Suprapubic skin (tissue), 4 donors: ENCODE results near the gene DIPK2B. TPM values are rescaled to one million over a fixed set of nuclear protein-coding genes. Genes with fewer than 3 reads are reported as not detected.

Experiments used
- DNase-seq, 2 donors: peaks; one replicate each; pipeline ENCODE4 v3.0.0-alpha.2; 2019; ENCODE audit warnings: low spot score in 2 of 2
- H3K27ac ChIP-seq: fragments of 200-600 bp; sonication (generic); one replicate; pipeline ENCODE4 v1.5.1; 2019
- H3K27me3 ChIP-seq: fragments of 200-600 bp; sonication (generic); one replicate; pipeline ENCODE4 v1.5.1; 2019
- H3K36me3 ChIP-seq: fragments of 200-600 bp; sonication (generic); one replicate; pipeline ENCODE4 v1.5.1; 2019
- H3K4me1 ChIP-seq: fragments of 200-600 bp; sonication (generic); one replicate; pipeline ENCODE4 v1.5.1; 2019
- H3K4me3 ChIP-seq: fragments of 200-600 bp; sonication (generic); one replicate; pipeline ENCODE4 v1.5.1; 2019; ENCODE audit warnings: mild to moderate bottlenecking
- H3K9me3 ChIP-seq: fragments of 200-600 bp; sonication (generic); one replicate; pipeline ENCODE4 v1.5.1; 2019
- EP300 ChIP-seq: sonication (generic); formaldehyde crosslinking; IDR thresholded peaks from one replicate; pipeline ENCODE4 v1.6.1; 2017; ENCODE audit warnings: antibody characterized with exemption
- POLR2A ChIP-seq, 2 donors: fragments of 450-650 bp; IDR thresholded peaks; one replicate each; pipeline ENCODE4 v1.6.1; 2017; ENCODE audit warnings: antibody characterized with exemption in 2 of 2, mild to moderate bottlenecking in 2 of 2, moderate library complexity in 2 of 2
- POLR2AphosphoS5 ChIP-seq, 3 donors: sonication (generic); formaldehyde crosslinking; IDR thresholded peaks; one replicate each; pipeline ENCODE4 v1.6.1; 2017; ENCODE audit warnings: antibody characterized with exemption in 3 of 3
- WGBS: methylation state at CpG from one replicate; pipeline ENCODE4 v1.1.5; 2018; 5-methylcytosine and 5-hydroxymethylcytosine counted together
- total RNA-seq, 4 donors: library from RNA; depleted of rRNA; stranded (reverse); fragments of >200 nt; gene quantifications; one replicate each; pipeline ENCODE4 v1.1.0, GENCODE V29; 2016
- TF ChIP-seq, protein P1 (sequence below), 2 donors: fragments of 200-600 bp in 1 of 2; fragments of 450-650 bp in 1 of 2; sonication (generic) in 1 of 2; IDR thresholded peaks; one replicate each; pipeline ENCODE4 v1.5.1; 2016 to 2019; ENCODE audit warnings: antibody characterized with exemption in 2 of 2, mild to moderate bottlenecking in 1 of 2, moderate library complexity in 1 of 2

DIPK2B gene
- total RNA-seq, 4 donors from 2014 or later = 3.2 to 14.7 (median 8.7) TPM

DNA sequence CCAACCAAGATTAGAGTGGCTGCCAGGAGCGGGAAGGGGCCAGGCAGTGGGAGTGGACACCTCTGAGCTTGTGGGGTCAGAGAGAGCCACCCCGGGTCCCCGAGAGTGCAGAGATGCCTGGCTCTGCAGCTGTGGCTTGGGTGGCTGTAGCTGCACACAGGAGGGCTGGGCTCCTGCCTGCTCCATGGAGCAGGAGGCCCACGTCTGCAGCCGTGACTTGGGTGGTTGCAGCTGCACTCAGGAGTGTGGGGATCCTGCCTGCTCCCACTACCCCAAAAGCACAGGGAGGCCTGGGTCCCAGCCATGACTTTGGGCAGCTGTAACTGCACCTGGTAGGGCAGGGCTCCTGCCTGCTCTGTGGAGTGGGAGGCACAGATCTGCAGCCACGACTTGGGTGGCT lies 28.7 kb upstream of the DIPK2B start:
- no peaks in the 10 kb centered on the region for H3K27me3 ChIP-seq
- H3K27ac ChIP-seq = no peak overlapping the region
- no peaks in the 10 kb centered on the region for H3K4me1 ChIP-seq
- TF ChIP-seq POLR2A (IDR thresholded peaks at IDR 0.05) (no peak), POLR2AphosphoS5 (IDR thresholded peaks at IDR 0.05) (no peak), EP300 (no peak)
- TF ChIP-seq, protein P1, sequence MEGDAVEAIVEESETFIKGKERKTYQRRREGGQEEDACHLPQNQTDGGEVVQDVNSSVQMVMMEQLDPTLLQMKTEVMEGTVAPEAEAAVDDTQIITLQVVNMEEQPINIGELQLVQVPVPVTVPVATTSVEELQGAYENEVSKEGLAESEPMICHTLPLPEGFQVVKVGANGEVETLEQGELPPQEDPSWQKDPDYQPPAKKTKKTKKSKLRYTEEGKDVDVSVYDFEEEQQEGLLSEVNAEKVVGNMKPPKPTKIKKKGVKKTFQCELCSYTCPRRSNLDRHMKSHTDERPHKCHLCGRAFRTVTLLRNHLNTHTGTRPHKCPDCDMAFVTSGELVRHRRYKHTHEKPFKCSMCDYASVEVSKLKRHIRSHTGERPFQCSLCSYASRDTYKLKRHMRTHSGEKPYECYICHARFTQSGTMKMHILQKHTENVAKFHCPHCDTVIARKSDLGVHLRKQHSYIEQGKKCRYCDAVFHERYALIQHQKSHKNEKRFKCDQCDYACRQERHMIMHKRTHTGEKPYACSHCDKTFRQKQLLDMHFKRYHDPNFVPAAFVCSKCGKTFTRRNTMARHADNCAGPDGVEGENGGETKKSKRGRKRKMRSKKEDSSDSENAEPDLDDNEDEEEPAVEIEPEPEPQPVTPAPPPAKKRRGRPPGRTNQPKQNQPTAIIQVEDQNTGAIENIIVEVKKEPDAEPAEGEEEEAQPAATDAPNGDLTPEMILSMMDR (IDR thresholded peaks at IDR 0.05) = no peak
- no peaks in the 10 kb centered on the region for H3K36me3 ChIP-seq
- 77% methylated on average over 3 of the region's 6 CpGs for WGBS
- no peak overlapping the region for H3K4me3 ChIP-seq
- DNase-seq = no peak
- no peaks in the 10 kb centered on the region for H3K9me3 ChIP-seq

DNA sequence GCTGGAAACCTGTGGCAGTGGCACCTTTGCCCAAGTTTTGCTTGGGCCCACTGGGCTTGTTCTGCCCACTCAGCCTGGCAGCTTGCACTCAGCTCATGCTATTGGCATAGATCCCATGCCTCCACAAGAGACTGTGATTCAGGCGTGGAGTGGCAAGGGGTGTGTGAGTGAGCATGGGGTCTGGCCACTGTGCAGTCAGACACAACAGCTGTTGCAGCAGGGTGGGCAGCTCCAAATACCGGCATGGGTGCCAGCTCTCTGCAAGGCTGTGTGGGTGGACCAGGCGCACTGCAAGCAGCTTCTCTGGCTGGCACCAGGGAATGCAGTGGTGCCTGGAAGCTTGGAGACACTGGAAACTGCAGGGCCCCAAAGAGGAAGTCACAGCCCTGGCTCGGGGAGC lies 27.4 kb upstream of the DIPK2B start:
- H3K4me1 ChIP-seq = no peaks in the 10 kb centered on the region
- H3K27ac ChIP-seq = no peak overlapping the region
- DNase-seq = no peak
- no peaks in the 10 kb centered on the region for H3K9me3 ChIP-seq
- H3K27me3 ChIP-seq = no peaks in the 10 kb centered on the region
- TF ChIP-seq, protein P1 (IDR thresholded peaks at IDR 0.05) = no peak
- TF ChIP-seq EP300 (no peak), POLR2AphosphoS5 (IDR thresholded peaks at IDR 0.05) (no peak), POLR2A (IDR thresholded peaks at IDR 0.05) (no peak)
- WGBS = 92% methylated on average over 2 of the region's 4 CpGs
- no peaks in the 10 kb centered on the region for H3K36me3 ChIP-seq
- no peak overlapping the region for H3K4me3 ChIP-seq

GRCh38 chrX:45208121-45208856 lies 7.6 kb upstream of the DIPK2B start:
- Histone ChIP-seq H3K9me3 (no peaks in the 10 kb centered on the region), H3K27me3 (no peaks in the 10 kb centered on the region), H3K4me1 (no peaks in the 10 kb centered on the region), H3K27ac (no peak overlapping the region), H3K4me3 (no peak overlapping the region), H3K36me3 (no peaks in the 10 kb centered on the region)
- no peak for DNase-seq
- TF ChIP-seq POLR2A (IDR thresholded peaks at IDR 0.05) = no peak
- TF ChIP-seq POLR2AphosphoS5 (IDR thresholded peaks at IDR 0.05) = no peak
- TF ChIP-seq, protein P1 (IDR thresholded peaks at IDR 0.05) = no peak

GRCh38 chrX:45202171-45202570 lies 1.5 kb upstream of the DIPK2B start:
- Histone ChIP-seq H3K4me1 (no peaks in the 10 kb centered on the region), H3K4me3 (no peak overlapping the region), H3K36me3 (no peaks in the 10 kb centered on the region), H3K27me3 (no peaks in the 10 kb centered on the region), H3K27ac (no peak overlapping the region), H3K9me3 (no peaks in the 10 kb centered on the region)
- DNase-seq = no peak
- no peak for TF ChIP-seq POLR2AphosphoS5 (IDR thresholded peaks at IDR 0.05)
- TF ChIP-seq, protein P1 (IDR thresholded peaks at IDR 0.05) = no peak
- no peak for TF ChIP-seq POLR2A (IDR thresholded peaks at IDR 0.05)
- no peak for TF ChIP-seq EP300
- 43% methylated on average over 1 of the region's 1 CpG for WGBS

DNA sequence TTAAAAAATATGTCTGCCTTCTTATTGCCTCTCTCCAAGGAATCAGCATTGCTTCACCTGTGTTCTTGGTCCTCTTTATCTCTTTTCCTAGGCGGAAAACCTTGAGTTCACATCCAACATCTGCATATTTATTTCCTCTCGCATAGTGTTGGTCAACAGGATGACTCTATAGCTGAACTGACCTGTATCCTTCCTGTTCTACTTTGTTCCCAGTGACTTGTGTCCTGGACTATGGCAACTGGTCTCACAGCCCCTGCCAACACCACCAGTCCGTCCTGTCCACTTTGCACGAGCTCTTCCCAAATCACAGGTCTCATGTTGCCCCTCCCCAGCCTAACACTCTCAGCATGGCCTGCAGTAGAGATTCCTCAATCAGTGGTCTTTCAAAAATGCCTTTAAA lies 2.0 kb downstream of the DIPK2B start:
- DNase-seq = no peak
- TF ChIP-seq POLR2A (IDR thresholded peaks at IDR 0.05) = no peak
- no peak for TF ChIP-seq EP300
- TF ChIP-seq POLR2AphosphoS5 (IDR thresholded peaks at IDR 0.05) = no peak
- TF ChIP-seq, protein P1 (IDR thresholded peaks at IDR 0.05) = no peak
- H3K9me3 ChIP-seq = no peaks in the 10 kb centered on the region
- no peaks in the 10 kb centered on the region for H3K4me1 ChIP-seq
- no peak overlapping the region for H3K27ac ChIP-seq
- H3K4me3 ChIP-seq = peak overlapping the region; percentile 18
- no peaks in the 10 kb centered on the region for H3K27me3 ChIP-seq
- H3K36me3 ChIP-seq = no peaks in the 10 kb centered on the region
- WGBS = 79% methylated on average over 4 of the region's 4 CpGs
